ENCODE results near the gene NABP2. TPM values are rescaled to one million over a fixed set of nuclear protein-coding genes. Genes with fewer than 3 reads are reported as not detected.

The NABP2 gene
- total and polyA plus RNA-seq, 2 donors (not counting 3 experiments of a cell fraction or from before 2014, with no cell fraction given) = 42.4 to 59.7 TPM

GRCh38 chr12:56274299-56274698 lies 50.2 kb downstream of the NABP2 start:
- BruUV-seq (replicated peaks) = no TSS peak
- no peaks in the 10 kb centered on the region for H3K4me1 ChIP-seq (ENCODE audit: control insufficient read depth, extremely low read depth, insufficient read depth, low read length)
- peaks cover 25 to 39% of the 10 kb centered on the region in 2 experiments for H3K36me3 ChIP-seq (ENCODE audit: control insufficient read depth in 2 of 2, extremely low read depth in 1 of 2, insufficient read depth in 2 of 2, low read length in 2 of 2)
- H3K9ac ChIP-seq (replicated peaks; ENCODE audit: extremely low read depth, insufficient read depth, low read length) = no peak overlapping the region
- no peak overlapping the region for H3K4me2 ChIP-seq (ENCODE audit: insufficient read depth, low read length)
- H3K9me1 ChIP-seq (replicated peaks; ENCODE audit: control insufficient read depth, extremely low read depth, insufficient read depth, low read length) = no peaks in the 10 kb centered on the region
- H3K79me2 ChIP-seq (ENCODE audit: control insufficient read depth, insufficient read depth, low read length) = no peaks in the 10 kb centered on the region
- no peak overlapping the region for H3K4me3 ChIP-seq (replicated peaks in 1 of 3; ENCODE audit: insufficient read depth in 1 of 3, low read depth in 1 of 3, low read length in 3 of 3)
- CTCF ChIA-PET = no interaction called here
- POLR2A ChIA-PET = no interaction called here
- H4K20me1 ChIP-seq (replicated peaks; ENCODE audit: control insufficient read depth, extremely low read depth, insufficient read depth, low read length) = no peaks in the 10 kb centered on the region
- H3K9me3 ChIP-seq (replicated peaks; ENCODE audit: control insufficient read depth, insufficient read depth, low read length) = no peaks in the 10 kb centered on the region
- no peak for FAIRE-seq
- TF ChIP-seq EZH2 (IDR thresholded peaks at IDR 0.05; ENCODE audit: borderline replicate concordance, low read depth, low read length, severe bottlenecking) (no peak), MYC (IDR thresholded peaks at IDR 0.05; ENCODE audit: low read depth, low read length) (no peak)
- H3K27me3 ChIP-seq (ENCODE audit: control insufficient read depth in 2 of 2, insufficient read depth in 2 of 2, low read length in 2 of 2) = no peaks in the 10 kb centered on the region
- dilution Hi-C loops (cut with MboI; ENCODE audit: extremely low pct_ligation_motif_present, low sequenced_read_pairs) (no loop called here), intact Hi-C loops (cut with micrococcal nuclease) (no loop called here)
- H3K27ac ChIP-seq (ENCODE audit: insufficient read depth, low read depth, low read length) = no peak overlapping the region
- H2AFZ ChIP-seq (ENCODE audit: low read depth, low read length) = no peak overlapping the region
- no peak for DNase-seq (ENCODE audit: low read depth, low spot score)

- intact Hi-C loops (cut with micrococcal nuclease) = no loop called here
Observed at GRCh38 chr12:56278905-56279304, 54.8 kb downstream of the NABP2 start.

More at GRCh38 chr12:56278905-56279304, 54.8 kb downstream of the NABP2 start:
- Histone ChIP-seq H3K4me3 (replicated peaks in 1 of 3; ENCODE audit: insufficient read depth in 1 of 3, low read depth in 1 of 3, low read length in 3 of 3) (no peak overlapping the region), H2AFZ (ENCODE audit: low read depth, low read length) (no peak overlapping the region), H3K9me3 (replicated peaks; ENCODE audit: control insufficient read depth, insufficient read depth, low read length) (no peaks in the 10 kb centered on the region), H3K27me3 (ENCODE audit: control insufficient read depth in 2 of 2, insufficient read depth in 2 of 2, low read length in 2 of 2) (no peaks in the 10 kb centered on the region), H3K4me2 (ENCODE audit: insufficient read depth, low read length) (no peak overlapping the region), H3K9ac (replicated peaks; ENCODE audit: extremely low read depth, insufficient read depth, low read length) (no peak overlapping the region), H3K4me1 (ENCODE audit: control insufficient read depth, extremely low read depth, insufficient read depth, low read length) (no peaks in the 10 kb centered on the region), H3K79me2 (ENCODE audit: control insufficient read depth, insufficient read depth, low read length) (no peaks in the 10 kb centered on the region), H3K36me3 (ENCODE audit: control insufficient read depth in 2 of 2, extremely low read depth in 1 of 2, insufficient read depth in 2 of 2, low read length in 2 of 2) (peaks cover 35 to 47% of the 10 kb centered on the region in 2 experiments), H3K9me1 (replicated peaks; ENCODE audit: control insufficient read depth, extremely low read depth, insufficient read depth, low read length) (no peaks in the 10 kb centered on the region), H4K20me1 (replicated peaks; ENCODE audit: control insufficient read depth, extremely low read depth, insufficient read depth, low read length) (no peaks in the 10 kb centered on the region), H3K27ac (ENCODE audit: insufficient read depth, low read depth, low read length) (no peak overlapping the region)
- dilution Hi-C loops (cut with MboI; ENCODE audit: extremely low pct_ligation_motif_present, low sequenced_read_pairs) = no loop called here
- TF ChIP-seq JUN (IDR thresholded peaks at IDR 0.05; ENCODE audit: borderline replicate concordance, insufficient read depth, insufficient read length, low read depth) (no peak), CTCF (IDR thresholded peaks at IDR 0.05; ENCODE audit: extremely low read depth in 1 of 2, insufficient read depth in 1 of 2, low read depth in 1 of 2, low read length in 2 of 2) (no peak), GATA2 (IDR thresholded peaks at IDR 0.05; ENCODE audit: insufficient read depth, insufficient read length, low read depth, low read length) (no peak), POLR2AphosphoS5 (IDR thresholded peaks at IDR 0.05; ENCODE audit: insufficient read depth, low read depth, low read length) (no peak), FOS (IDR thresholded peaks at IDR 0.05; ENCODE audit: borderline replicate concordance, insufficient read depth, low read length) (no peak), EZH2 (IDR thresholded peaks at IDR 0.05; ENCODE audit: borderline replicate concordance, low read depth, low read length, severe bottlenecking) (no peak), MYC (IDR thresholded peaks at IDR 0.05; ENCODE audit: low read depth, low read length) (no peak), MAX (IDR thresholded peaks at IDR 0.05; ENCODE audit: insufficient read depth, insufficient read length) (no peak), POLR2A (IDR thresholded peaks at IDR 0.05; ENCODE audit: low read depth, low read length) (no peak)
- CTCF ChIA-PET = interaction anchor here (1.0 kb wide), 1 partner anchor 45 kb away, joined by 3 read pairs; no protein-coding TSS in a partner anchor
- POLR2A ChIA-PET = interaction anchor here (1.5 kb wide), 1 partner anchor 12 kb away, joined by 5 read pairs; the partner anchor contains the start of gene COQ10A
- BruUV-seq (replicated peaks) = no TSS peak
- no peak for FAIRE-seq
- no peak for DNase-seq (ENCODE audit: low read depth, low spot score)

Measured in endothelial cell of umbilical vein (primary cell).